Measurements from ENCODE around the gene ITGA3. TPM values are rescaled to one million over a fixed set of nuclear protein-coding genes. Genes with fewer than 3 reads are reported as not detected.

Gene ITGA3
- polyA plus RNA-seq, 1 experiment, result 39.9 TPM

- H3K4me3 ChIP-seq (ENCODE audit: low read depth, low read length), result no peak overlapping the region
- TF ChIP-seq, protein P1, sequence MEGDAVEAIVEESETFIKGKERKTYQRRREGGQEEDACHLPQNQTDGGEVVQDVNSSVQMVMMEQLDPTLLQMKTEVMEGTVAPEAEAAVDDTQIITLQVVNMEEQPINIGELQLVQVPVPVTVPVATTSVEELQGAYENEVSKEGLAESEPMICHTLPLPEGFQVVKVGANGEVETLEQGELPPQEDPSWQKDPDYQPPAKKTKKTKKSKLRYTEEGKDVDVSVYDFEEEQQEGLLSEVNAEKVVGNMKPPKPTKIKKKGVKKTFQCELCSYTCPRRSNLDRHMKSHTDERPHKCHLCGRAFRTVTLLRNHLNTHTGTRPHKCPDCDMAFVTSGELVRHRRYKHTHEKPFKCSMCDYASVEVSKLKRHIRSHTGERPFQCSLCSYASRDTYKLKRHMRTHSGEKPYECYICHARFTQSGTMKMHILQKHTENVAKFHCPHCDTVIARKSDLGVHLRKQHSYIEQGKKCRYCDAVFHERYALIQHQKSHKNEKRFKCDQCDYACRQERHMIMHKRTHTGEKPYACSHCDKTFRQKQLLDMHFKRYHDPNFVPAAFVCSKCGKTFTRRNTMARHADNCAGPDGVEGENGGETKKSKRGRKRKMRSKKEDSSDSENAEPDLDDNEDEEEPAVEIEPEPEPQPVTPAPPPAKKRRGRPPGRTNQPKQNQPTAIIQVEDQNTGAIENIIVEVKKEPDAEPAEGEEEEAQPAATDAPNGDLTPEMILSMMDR (IDR thresholded peaks at IDR 0.05; ENCODE audit: low read depth, low read length), result no peak
- H3K27me3 ChIP-seq (ENCODE audit: control insufficient read depth, insufficient read depth, low read length), result no peaks in the 10 kb centered on the region
- H3K27ac ChIP-seq (ENCODE audit: low read depth, low read length), result peak overlapping the region; percentile 21
- no peaks in the 10 kb centered on the region for H3K9me3 ChIP-seq (ENCODE audit: control insufficient read depth, insufficient read depth, low read length)
- ChIA-PET POLR2A (no interaction called here), CTCF (no interaction called here)
- DNase-seq (ENCODE audit: low read depth, low spot score), result no peak
Observed at GRCh38 chr17:50096758-50097157, 40.8 kb downstream of the ITGA3 start.

DNA sequence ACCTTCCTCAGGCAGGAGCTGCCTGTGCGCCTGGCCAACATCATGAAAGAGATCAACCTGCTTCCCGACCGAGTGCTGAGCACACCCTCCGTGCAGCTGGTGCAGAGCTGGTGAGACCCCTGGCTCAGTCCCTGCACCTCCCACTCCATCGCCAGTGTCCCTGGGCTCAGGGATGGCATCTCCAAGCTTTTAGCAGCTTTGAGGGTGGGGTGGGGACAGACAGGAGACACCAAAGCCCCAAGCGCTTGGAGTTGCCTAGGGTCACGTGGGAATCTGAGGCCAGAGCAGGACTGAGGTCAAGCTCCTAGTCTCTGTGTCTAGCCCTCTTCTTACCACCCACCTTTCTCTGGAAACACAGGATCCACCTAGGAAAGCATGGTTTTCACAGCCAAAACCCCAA lies 41.5 kb downstream of the ITGA3 start:
- no peak for DNase-seq (ENCODE audit: low read depth, low spot score)
- Histone ChIP-seq H3K9me3 (ENCODE audit: control insufficient read depth, insufficient read depth, low read length) (no peaks in the 10 kb centered on the region), H3K27me3 (ENCODE audit: control insufficient read depth, insufficient read depth, low read length) (no peaks in the 10 kb centered on the region), H3K4me3 (ENCODE audit: low read depth, low read length) (no peak overlapping the region), H3K27ac (ENCODE audit: low read depth, low read length) (no peak overlapping the region)
- ChIA-PET POLR2A (no interaction called here), CTCF (no interaction called here)
- TF ChIP-seq, protein P1 (IDR thresholded peaks at IDR 0.05; ENCODE audit: low read depth, low read length), result no peak

DNA sequence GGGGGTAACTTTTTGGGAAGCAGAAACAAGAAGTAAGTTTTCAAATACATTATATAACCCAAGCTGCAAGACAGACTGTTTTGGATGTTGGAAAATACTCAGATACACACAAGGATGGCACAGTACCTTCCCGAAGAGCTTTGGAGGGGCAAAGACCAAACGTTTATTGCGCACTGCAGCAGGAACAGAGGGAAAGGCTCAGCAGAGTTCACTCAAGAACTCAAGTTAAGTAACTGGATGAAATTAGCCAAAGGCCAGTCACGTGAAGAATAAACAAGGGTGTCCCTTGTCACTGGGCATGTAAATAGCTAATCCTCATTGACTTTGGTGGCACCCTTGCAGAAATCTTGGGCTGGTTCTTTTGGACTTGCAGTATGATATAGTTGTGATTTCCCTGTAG lies 42.0 kb downstream of the ITGA3 start:
- ChIA-PET POLR2A (no interaction called here), CTCF (interaction anchor here (0.6 to 0.8 kb wide), 2 partner anchors 18 to 201 kb away, joined by 3 to 9 read pairs; no protein-coding TSS in a partner anchor)
- DNase-seq (ENCODE audit: low read depth, low spot score), result no peak
- no peak overlapping the region for H3K4me3 ChIP-seq (ENCODE audit: low read depth, low read length)
- TF ChIP-seq, protein P1 (IDR thresholded peaks at IDR 0.05; ENCODE audit: low read depth, low read length), result no peak
- H3K27me3 ChIP-seq (ENCODE audit: control insufficient read depth, insufficient read depth, low read length), result no peaks in the 10 kb centered on the region
- no peak overlapping the region for H3K27ac ChIP-seq (ENCODE audit: low read depth, low read length)
- no peaks in the 10 kb centered on the region for H3K9me3 ChIP-seq (ENCODE audit: control insufficient read depth, insufficient read depth, low read length)

GRCh38 chr17:50098583-50098982 lies 42.7 kb downstream of the ITGA3 start:
- POLR2A ChIA-PET, result no interaction called here
- H3K27ac ChIP-seq (ENCODE audit: low read depth, low read length), result no peak overlapping the region
- CTCF ChIA-PET, result interaction anchor here (0.8 to 1.4 kb wide), 2 partner anchors 12 to 18 kb away, joined by 3 read pairs; no protein-coding TSS in a partner anchor
- no peak overlapping the region for H3K4me3 ChIP-seq (ENCODE audit: low read depth, low read length)
- TF ChIP-seq, protein P1 (IDR thresholded peaks at IDR 0.05; ENCODE audit: low read depth, low read length), result no peak
- no peaks in the 10 kb centered on the region for H3K27me3 ChIP-seq (ENCODE audit: control insufficient read depth, insufficient read depth, low read length)
- DNase-seq (ENCODE audit: low read depth, low spot score), result no peak
- no peaks in the 10 kb centered on the region for H3K9me3 ChIP-seq (ENCODE audit: control insufficient read depth, insufficient read depth, low read length)

- no peak overlapping the region for H3K4me3 ChIP-seq (ENCODE audit: low read depth, low read length)
- no peaks in the 10 kb centered on the region for H3K27me3 ChIP-seq (ENCODE audit: control insufficient read depth, insufficient read depth, low read length)
- H3K27ac ChIP-seq (ENCODE audit: low read depth, low read length), result no peak overlapping the region
- no peaks in the 10 kb centered on the region for H3K9me3 ChIP-seq (ENCODE audit: control insufficient read depth, insufficient read depth, low read length)
- CTCF ChIA-PET, result interaction anchor here (1.0 to 1.4 kb wide), 2 partner anchors 12 to 72 kb away, joined by 3 to 5 read pairs; no protein-coding TSS in a partner anchor
- POLR2A ChIA-PET, result no interaction called here
- TF ChIP-seq, protein P1 (IDR thresholded peaks at IDR 0.05; ENCODE audit: low read depth, low read length), result no peak
- DNase-seq (ENCODE audit: low read depth, low spot score), result no peak
Observed at GRCh38 chr17:50099003-50099402, 43.1 kb downstream of the ITGA3 start.
